ENCODE data around the gene OBI1. TPM values are rescaled to one million over a fixed set of nuclear protein-coding genes. Genes with fewer than 3 reads are reported as not detected.
A peak's percentile ranks its signal among the peaks of the same experiment; 100 is the strongest.

Gene OBI1
- total and polyA plus RNA-seq, 2 donors (not counting 3 experiments of a cell fraction or from before 2014, with no cell fraction given): 5.0 to 16.1 TPM

DNA sequence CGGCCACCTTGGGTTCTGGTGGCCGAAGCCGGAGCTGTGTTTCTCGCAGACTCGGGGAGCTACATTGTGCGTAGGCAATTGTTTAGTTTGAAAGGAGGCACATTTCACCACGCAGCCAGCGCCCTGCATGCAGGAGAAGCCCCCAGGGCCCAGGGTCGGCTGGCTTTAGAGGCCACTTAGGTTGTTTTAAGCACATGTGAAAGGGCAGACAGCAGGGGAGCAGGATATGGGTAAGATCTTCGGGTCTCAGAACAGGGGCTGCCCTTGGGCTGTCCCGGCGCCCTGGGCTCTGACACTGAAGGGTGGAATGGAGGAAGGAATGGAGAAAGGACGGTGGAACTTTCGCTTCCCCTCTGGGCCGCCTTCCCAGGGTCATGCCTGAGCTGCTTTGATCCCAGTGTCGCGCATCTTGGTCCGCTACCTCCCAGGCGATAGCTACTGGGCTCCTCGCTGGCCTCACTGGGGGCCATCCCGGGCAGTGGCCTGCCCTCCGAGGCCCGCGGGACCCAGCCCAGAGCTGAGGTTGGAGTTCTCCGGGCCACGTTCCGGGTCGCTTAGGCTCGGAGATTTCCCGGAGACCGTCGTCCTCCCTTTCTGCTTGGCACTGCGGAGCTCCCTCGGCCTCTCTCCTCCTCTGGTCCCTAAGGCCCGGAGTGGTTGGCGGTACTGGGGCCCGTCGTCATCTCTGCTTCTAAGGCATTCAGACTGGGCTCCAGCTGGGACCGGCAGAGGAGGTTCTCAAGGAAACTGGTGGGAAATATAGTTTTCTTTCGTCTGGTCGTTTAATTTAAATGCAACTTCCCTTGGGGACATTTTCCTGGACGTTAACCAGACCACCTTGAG, 51.3 kb downstream of the OBI1 start:
- TF ChIP-seq FOS (IDR thresholded peaks at IDR 0.05; ENCODE audit: borderline replicate concordance, insufficient read depth, low read length) (no peak), EZH2 (IDR thresholded peaks at IDR 0.05; ENCODE audit: borderline replicate concordance, low read depth, low read length, severe bottlenecking) (peak; percentile 7), POLR2A (IDR thresholded peaks at IDR 0.05; ENCODE audit: low read depth, low read length) (no peak)
- H3K9me3 ChIP-seq (replicated peaks; ENCODE audit: control insufficient read depth, insufficient read depth, low read length): no peaks in the 10 kb centered on the region
- CTCF ChIA-PET: no interaction called here
- H3K36me3 ChIP-seq (ENCODE audit: control insufficient read depth in 2 of 2, extremely low read depth in 1 of 2, insufficient read depth in 2 of 2, low read length in 2 of 2): no peaks in the 10 kb centered on the region
- no TSS peak for BruUV-seq (replicated peaks)
- dilution Hi-C loops (cut with MboI; ENCODE audit: extremely low pct_ligation_motif_present, low sequenced_read_pairs) (no loop called here), intact Hi-C loops (cut with micrococcal nuclease) (loop anchor here (1.0 to 5.0 kb wide), 3 partner anchors 9 to 785 kb away; partner anchors contain the start of gene OBI1)
- no peak overlapping the region for H3K9ac ChIP-seq (replicated peaks; ENCODE audit: extremely low read depth, insufficient read depth, low read length)
- POLR2A ChIA-PET: no interaction called here
- no peak overlapping the region for H3K27ac ChIP-seq (ENCODE audit: insufficient read depth, low read depth, low read length)
- H3K4me1 ChIP-seq (ENCODE audit: control insufficient read depth, extremely low read depth, insufficient read depth, low read length): peaks cover 7% of the 10 kb centered on the region
- no peak overlapping the region for H2AFZ ChIP-seq (ENCODE audit: low read depth, low read length)
- H3K9me1 ChIP-seq (replicated peaks; ENCODE audit: control insufficient read depth, extremely low read depth, insufficient read depth, low read length): no peaks in the 10 kb centered on the region
- no peaks in the 10 kb centered on the region for H3K79me2 ChIP-seq (ENCODE audit: control insufficient read depth, insufficient read depth, low read length)
- H3K4me3 ChIP-seq (replicated peaks in 1 of 3; ENCODE audit: insufficient read depth in 1 of 3, low read depth in 1 of 3, low read length in 3 of 3): no peak overlapping the region
- no peak for FAIRE-seq
- no peaks in the 10 kb centered on the region for H4K20me1 ChIP-seq (replicated peaks; ENCODE audit: control insufficient read depth, extremely low read depth, insufficient read depth, low read length)
- DNase-seq (ENCODE audit: low read depth, low spot score): no peak
- peaks cover 37 to 71% of the 10 kb centered on the region in 2 experiments for H3K27me3 ChIP-seq (ENCODE audit: control insufficient read depth in 2 of 2, insufficient read depth in 2 of 2, low read length in 2 of 2)
- no peak overlapping the region for H3K4me2 ChIP-seq (ENCODE audit: insufficient read depth, low read length)

- BruUV-seq (replicated peaks): no TSS peak
- ChIA-PET CTCF (no interaction called here), POLR2A (no interaction called here)
- peaks cover 7% of the 10 kb centered on the region for H3K4me1 ChIP-seq (ENCODE audit: control insufficient read depth, extremely low read depth, insufficient read depth, low read length)
- H3K9me3 ChIP-seq (replicated peaks; ENCODE audit: control insufficient read depth, insufficient read depth, low read length): no peaks in the 10 kb centered on the region
- H3K4me2 ChIP-seq (ENCODE audit: insufficient read depth, low read length): no peak overlapping the region
- intact Hi-C loops (cut with micrococcal nuclease) (loop anchor here (5.0 kb wide), 1 partner anchor 786 kb away; no protein-coding TSS in a partner anchor), dilution Hi-C loops (cut with MboI; ENCODE audit: extremely low pct_ligation_motif_present, low sequenced_read_pairs) (no loop called here)
- H3K4me3 ChIP-seq (replicated peaks in 1 of 3; ENCODE audit: insufficient read depth in 1 of 3, low read depth in 1 of 3, low read length in 3 of 3): no peak overlapping the region
- no peak for TF ChIP-seq MYC (IDR thresholded peaks at IDR 0.05; ENCODE audit: low read depth, low read length)
- TF ChIP-seq POLR2AphosphoS5 (IDR thresholded peaks at IDR 0.05; ENCODE audit: insufficient read depth, low read depth, low read length): no peak
- peak; percentile 10 for TF ChIP-seq EZH2 (IDR thresholded peaks at IDR 0.05; ENCODE audit: borderline replicate concordance, low read depth, low read length, severe bottlenecking)
- no peak for TF ChIP-seq GATA2 (IDR thresholded peaks at IDR 0.05; ENCODE audit: insufficient read depth, insufficient read length, low read depth, low read length)
- peaks cover 42 to 76% of the 10 kb centered on the region in 2 experiments for H3K27me3 ChIP-seq (ENCODE audit: control insufficient read depth in 2 of 2, insufficient read depth in 2 of 2, low read length in 2 of 2)
- no peaks in the 10 kb centered on the region for H4K20me1 ChIP-seq (replicated peaks; ENCODE audit: control insufficient read depth, extremely low read depth, insufficient read depth, low read length)
- H3K9me1 ChIP-seq (replicated peaks; ENCODE audit: control insufficient read depth, extremely low read depth, insufficient read depth, low read length): no peaks in the 10 kb centered on the region
- H2AFZ ChIP-seq (ENCODE audit: low read depth, low read length): no peak overlapping the region
- H3K36me3 ChIP-seq (ENCODE audit: control insufficient read depth in 2 of 2, extremely low read depth in 1 of 2, insufficient read depth in 2 of 2, low read length in 2 of 2): no peaks in the 10 kb centered on the region
- no peak overlapping the region for H3K9ac ChIP-seq (replicated peaks; ENCODE audit: extremely low read depth, insufficient read depth, low read length)
- no peaks in the 10 kb centered on the region for H3K79me2 ChIP-seq (ENCODE audit: control insufficient read depth, insufficient read depth, low read length)
- no peak for DNase-seq (ENCODE audit: low read depth, low spot score)
- H3K27ac ChIP-seq (ENCODE audit: insufficient read depth, low read depth, low read length): no peak overlapping the region
- FAIRE-seq: no peak
Observed at GRCh38 chr13:78606471-78607408, 52.2 kb downstream of the OBI1 start.
